GM18861 (cell line): Measurements from ENCODE around the gene KRTAP3-1.
"Not testable (repeated sequence)": the region's sequence is repeated elsewhere in the genome, so short reads cannot be mapped to it uniquely, and the experiment has no call there.

Experiments used
- ATAC-seq: cut with Tn5 transposase; IDR thresholded peaks from one replicate; pipeline ENCODE4 v1.9.1; 2021; ENCODE audit not compliant: unreplicated experiment

KRTAP3-1 gene

GRCh38 chr17:41016578-41017215 lies 7.8 kb upstream of the KRTAP3-1 start:
- ATAC-seq = no peak

GRCh38 chr17:41015454-41015853 lies 6.5 kb upstream of the KRTAP3-1 start:
- ATAC-seq = no peak

GRCh38 chr17:41013606-41014005 lies 4.7 kb upstream of the KRTAP3-1 start:
- ATAC-seq = no peak

- ATAC-seq = no peak
Measured at GRCh38 chr17:41013181-41013580, 4.3 kb upstream of the KRTAP3-1 start.

- ATAC-seq = no peak
Measured at GRCh38 chr17:41012326-41013120, 3.6 kb upstream of the KRTAP3-1 start.

GRCh38 chr17:41010441-41010840 lies 1.5 kb upstream of the KRTAP3-1 start:
- ATAC-seq = no peak

GRCh38 chr17:41009936-41010335 lies 1.0 kb upstream of the KRTAP3-1 start:
- ATAC-seq = no peak

- no peak for ATAC-seq
Measured at GRCh38 chr17:41009301-41009760, 403 bp upstream of the KRTAP3-1 start.

GRCh38 chr17:41004397-41004796 lies 4.5 kb downstream of the KRTAP3-1 start:
- ATAC-seq = no peak

GRCh38 chr17:41003926-41004325 lies 5.0 kb downstream of the KRTAP3-1 start:
- ATAC-seq = no peak

- ATAC-seq = no peak
Measured at GRCh38 chr17:41002814-41003213, 6.1 kb downstream of the KRTAP3-1 start.

- no peak for ATAC-seq
Measured at GRCh38 chr17:41001795-41002194, 7.1 kb downstream of the KRTAP3-1 start.

- ATAC-seq = not testable (repeated sequence)
Measured at GRCh38 chr17:40999563-40999962, 9.4 kb downstream of the KRTAP3-1 start, which contains the start of gene KRTAP3-2. Gene KRTAP3-2, minus strand, starts transcription at chr17:40999906. Its CDS starts 53 bp downstream, at chr17:40999853.

GRCh38 chr17:40997361-40997760 lies 11.6 kb downstream of the KRTAP3-1 start:
- ATAC-seq = no peak

GRCh38 chr17:40996829-40997228 lies 12.1 kb downstream of the KRTAP3-1 start:
- no peak for ATAC-seq

- ATAC-seq = no peak
Measured at GRCh38 chr17:40995116-40995515, 13.8 kb downstream of the KRTAP3-1 start.

GRCh38 chr17:40993839-40994238 lies 15.1 kb downstream of the KRTAP3-1 start, which contains the start of gene KRTAP3-3:
Gene KRTAP3-3, minus strand, starts transcription at chr17:40994164. Its CDS starts 67 bp downstream, at chr17:40994097.
- ATAC-seq = no peak

GRCh38 chr17:40993084-40993483 lies 15.8 kb downstream of the KRTAP3-1 start:
- ATAC-seq = no peak

GRCh38 chr17:40992666-40993065 lies 16.3 kb downstream of the KRTAP3-1 start:
- no peak for ATAC-seq

GRCh38 chr17:40986920-40987319 lies 22.0 kb downstream of the KRTAP3-1 start:
- no peak for ATAC-seq

GRCh38 chr17:40984226-40984625 lies 24.7 kb downstream of the KRTAP3-1 start, which contains the start of gene KRT40:
Gene KRT40, minus strand, starts transcription at chr17:40984326. Its CDS starts 53 bp downstream, at chr17:40984273.
- ATAC-seq = no peak

- ATAC-seq = no peak
Measured at GRCh38 chr17:40981115-40981514, 27.8 kb downstream of the KRTAP3-1 start.
